Colon (tissue), 2 donors: ENCODE results near the gene LOXL1.
"Not testable (repeated sequence)": the region's sequence is repeated elsewhere in the genome, so short reads cannot be mapped to it uniquely, and the experiment has no call there.

ENCODE experiments used
- FAIRE-seq: peaks from 2 replicates; lab custom pipeline; 2012; peaks lifted over from hg19 to GRCh38; lab: Jason Lieb, UNC
- donor health status: control.
- donor health status: control.

The LOXL1 gene

DNA sequence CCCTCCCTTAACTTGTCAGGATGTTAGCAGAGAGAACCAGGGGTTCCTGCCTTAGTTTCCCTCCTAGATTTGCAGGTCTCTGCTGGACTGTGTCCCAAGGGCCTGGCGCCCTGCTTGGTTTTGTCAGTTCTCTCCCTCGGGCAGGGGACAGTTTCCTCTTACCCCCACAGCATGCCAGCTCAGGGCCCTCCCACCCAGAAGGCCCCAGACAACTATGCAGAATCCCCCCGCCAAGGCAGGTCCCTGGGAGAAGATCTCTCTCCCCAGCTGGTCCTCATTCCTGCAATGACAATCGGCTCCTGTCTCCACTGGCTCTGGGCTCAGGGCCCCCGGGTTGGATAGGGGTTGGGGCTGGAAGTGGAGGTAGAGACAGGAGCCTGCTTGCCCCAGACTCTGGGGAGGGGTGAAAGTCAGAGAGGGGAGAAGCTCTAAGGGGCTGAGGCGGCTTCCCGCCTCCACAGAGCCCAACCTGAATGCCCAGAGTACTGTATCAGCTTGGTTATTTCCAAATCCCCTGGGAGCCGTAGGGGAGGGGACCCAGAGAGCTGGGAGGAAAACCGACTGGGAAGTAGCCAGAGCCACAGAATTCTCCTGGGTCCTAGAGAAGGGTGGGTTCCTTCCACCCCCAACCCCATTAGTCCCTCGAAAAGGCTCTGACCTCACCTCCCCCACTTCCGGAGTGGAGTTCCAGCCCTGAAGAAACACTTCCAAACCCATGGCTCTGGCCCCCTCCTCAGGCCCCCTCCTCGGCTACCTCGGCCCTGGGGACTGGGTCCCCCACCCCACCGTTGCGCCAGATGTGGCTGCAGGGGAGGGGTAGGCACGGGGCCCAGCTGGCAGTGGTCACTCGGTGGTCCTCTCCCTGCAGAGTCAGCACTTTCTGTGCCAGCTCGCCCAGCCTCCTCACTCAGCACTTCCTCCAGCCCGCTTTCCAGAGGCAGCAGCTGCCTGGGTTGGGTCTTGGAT is 3.8 kb upstream of the LOXL1 start:
- no peak for FAIRE-seq

DNA sequence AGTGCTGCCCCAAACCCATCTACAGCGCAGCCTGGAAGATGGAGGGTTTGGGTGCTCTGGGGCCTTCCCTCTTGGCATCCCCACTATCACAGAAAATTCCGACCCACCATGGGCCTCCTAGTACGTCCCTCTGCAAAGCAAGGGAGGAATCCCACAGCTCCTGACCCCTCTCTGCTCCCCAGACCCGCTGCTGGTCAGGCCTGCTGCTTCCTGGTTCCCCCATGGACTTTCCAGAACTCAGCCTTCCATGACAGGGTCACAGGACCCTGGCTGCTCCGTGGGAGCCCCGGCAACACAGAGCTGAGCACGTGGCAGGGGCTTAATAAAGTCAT is 3.1 kb upstream of the LOXL1 start:
- no peak for FAIRE-seq

DNA sequence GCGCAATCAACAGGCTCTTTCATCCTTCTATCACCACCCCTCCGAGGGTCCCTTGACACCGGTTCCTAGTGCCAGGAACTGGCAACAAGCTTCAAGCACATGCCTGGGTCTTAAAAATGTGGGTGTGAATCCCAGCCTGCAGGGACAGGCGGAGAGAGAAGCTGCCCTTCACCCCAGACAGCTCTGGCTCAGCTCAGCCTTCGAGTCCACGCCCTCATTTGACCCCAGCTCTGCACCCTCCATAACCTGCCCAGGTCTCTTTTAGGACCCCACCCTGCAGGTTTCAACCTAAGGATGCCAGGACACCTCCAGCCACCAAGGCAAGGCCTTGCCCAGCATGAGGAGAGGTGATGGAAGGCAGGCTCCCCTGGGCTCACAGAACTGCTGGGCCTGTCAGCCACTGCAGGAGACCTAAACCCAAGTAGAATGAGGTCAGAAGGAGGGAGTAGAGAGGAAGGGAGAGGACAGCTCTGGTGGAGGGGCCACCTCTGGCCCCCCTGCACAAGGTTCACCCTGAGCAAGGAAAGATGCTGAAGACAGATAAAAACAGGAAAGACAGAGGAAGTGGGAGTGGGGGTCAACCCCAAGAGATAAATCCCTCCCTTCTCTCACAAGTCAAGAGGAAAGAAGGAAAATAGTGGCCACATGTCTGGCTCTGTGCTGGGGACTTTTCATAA is 2.6 kb upstream of the LOXL1 start:
- no peak for FAIRE-seq

DNA sequence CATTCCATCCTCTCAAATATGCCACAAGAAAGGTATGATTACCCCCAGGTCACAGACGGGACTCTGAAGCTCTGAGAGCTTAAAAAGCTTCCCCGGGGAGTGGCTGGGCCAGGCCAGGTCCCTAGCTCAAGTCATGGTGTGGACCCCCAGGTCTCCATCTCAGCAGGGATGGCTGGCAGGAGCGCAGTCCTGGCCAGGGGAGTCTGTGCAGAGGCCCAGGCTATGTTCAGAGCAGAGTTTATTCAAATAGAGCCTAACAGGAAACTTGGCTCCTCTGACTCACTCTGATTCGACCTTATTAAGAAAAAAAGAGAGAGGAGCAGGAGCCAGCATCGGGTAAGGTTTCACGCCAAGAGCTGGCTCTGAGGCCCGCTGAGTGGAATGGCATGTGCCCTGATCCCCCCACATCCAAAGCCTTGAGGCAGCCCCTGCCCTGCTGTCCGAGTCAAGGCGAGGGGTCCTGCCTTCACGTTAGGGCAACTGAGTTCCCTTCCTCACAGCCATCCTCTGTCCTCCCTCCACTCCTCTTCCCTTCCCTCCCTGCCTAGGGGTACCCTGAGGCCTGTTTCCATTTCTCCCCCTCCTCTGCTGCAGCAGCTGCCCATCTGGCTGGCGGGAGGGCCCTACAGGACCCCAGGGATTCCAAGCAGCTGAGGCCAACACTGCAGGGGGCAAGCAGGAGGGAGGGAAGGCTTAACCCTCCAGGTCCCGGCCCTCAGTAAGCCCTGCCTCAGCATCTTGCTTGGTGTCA is 1.9 kb upstream of the LOXL1 start:
- no peak for FAIRE-seq

DNA sequence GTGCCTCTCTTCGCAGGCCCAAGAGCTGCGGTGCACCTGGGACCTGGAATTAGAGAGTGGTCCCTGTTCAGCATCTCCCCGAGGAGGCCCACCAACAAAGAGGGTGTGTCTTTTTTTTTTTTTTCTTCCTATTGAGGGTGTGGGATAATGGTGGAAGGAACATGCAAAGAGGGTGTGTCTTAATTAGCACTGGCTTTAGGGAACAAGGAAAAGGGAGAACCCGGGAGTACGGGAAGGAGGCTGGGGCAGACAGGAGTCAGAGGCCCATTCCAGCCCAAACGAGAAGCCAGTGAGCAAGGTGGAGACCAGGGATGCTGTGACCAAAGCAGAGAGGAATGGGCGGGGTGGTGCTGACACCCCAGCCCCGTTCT is 429 bp upstream of the LOXL1 start:
- FAIRE-seq: no peak

DNA sequence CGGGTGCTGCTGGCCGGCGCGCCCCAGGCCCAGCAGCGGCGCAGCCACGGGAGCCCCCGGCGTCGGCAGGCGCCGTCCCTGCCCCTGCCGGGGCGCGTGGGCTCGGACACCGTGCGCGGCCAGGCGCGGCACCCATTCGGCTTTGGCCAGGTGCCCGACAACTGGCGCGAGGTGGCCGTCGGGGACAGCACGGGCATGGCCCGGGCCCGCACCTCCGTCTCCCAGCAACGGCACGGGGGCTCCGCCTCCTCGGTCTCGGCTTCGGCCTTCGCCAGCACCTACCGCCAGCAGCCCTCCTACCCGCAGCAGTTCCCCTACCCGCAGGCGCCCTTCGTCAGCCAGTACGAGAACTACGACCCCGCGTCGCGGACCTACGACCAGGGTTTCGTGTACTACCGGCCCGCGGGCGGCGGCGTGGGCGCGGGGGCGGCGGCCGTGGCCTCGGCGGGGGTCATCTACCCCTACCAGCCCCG is 777 bp downstream of the LOXL1 start:
- FAIRE-seq: no peak

DNA sequence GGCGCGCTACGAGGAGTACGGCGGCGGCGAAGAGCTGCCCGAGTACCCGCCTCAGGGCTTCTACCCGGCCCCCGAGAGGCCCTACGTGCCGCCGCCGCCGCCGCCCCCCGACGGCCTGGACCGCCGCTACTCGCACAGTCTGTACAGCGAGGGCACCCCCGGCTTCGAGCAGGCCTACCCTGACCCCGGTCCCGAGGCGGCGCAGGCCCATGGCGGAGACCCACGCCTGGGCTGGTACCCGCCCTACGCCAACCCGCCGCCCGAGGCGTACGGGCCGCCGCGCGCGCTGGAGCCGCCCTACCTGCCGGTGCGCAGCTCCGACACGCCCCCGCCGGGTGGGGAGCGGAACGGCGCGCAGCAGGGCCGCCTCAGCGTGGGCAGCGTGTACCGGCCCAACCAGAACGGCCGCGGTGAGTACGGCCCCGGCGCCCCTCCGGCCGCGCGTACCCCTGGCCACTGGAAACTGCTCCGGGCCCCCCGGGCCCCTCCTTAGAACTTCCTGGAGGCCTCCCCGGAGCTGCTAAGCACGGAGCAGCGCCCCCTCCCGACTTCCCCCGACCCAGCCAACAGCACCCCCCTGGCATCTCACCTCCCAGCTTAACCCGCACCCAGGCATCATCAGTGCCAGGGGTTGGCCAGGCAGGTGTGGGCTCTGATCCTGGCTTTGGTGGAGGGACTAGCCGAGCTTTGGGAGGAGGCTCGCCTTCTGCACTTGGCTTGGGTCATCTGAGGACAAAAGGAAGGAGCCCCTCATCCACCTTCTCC is 1.4 kb downstream of the LOXL1 start:
- no peak for FAIRE-seq

DNA sequence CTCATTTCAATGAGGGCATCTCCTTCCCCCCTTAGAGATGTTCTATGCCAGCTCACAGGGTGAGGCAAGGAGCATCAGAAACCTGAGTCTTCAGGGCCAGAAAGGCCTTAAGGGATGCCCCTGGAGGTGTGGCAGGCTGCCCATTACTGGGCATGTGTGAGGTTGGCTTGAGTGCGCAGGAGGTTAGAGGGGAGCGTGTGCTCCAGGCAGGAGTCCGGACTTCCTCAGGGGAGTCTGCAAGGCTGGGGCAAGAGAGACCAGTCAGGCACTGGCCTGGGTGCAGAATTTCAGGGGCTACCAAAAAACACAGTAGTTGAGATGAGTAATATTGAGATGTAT is 1.9 kb downstream of the LOXL1 start:
- FAIRE-seq: no peak

DNA sequence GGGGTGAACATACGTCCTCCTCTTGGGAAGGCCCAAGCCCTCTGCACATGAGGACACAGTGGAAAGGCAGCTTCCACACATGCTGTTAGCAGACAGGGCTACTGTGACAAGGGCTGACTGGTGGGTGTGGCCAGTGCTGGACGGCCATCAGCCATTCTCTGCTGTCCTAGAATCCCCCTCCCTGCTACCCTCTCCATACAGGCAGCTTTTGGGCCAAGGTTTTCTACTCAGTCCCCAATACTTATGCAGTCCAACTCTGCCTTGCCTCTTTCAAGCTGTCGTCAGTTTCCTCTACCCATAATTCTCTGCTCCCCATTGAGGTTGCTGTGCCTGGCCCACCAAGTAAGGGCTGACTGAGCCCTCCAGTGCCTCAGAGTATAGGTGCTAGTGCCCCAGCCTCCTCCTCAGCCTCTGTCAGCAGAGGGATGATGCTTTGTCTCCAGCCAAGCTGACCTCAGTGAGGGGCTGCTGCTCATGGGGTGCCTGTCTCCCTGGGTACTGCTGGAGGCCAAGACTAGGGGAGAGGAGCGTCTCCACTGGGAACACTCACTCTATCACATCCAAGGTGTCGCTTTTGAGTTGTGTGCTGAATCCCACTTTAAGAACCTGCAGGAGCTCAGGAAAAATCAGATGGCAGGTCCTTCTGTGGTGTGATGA is 2.8 kb downstream of the LOXL1 start:
- no peak for FAIRE-seq

DNA sequence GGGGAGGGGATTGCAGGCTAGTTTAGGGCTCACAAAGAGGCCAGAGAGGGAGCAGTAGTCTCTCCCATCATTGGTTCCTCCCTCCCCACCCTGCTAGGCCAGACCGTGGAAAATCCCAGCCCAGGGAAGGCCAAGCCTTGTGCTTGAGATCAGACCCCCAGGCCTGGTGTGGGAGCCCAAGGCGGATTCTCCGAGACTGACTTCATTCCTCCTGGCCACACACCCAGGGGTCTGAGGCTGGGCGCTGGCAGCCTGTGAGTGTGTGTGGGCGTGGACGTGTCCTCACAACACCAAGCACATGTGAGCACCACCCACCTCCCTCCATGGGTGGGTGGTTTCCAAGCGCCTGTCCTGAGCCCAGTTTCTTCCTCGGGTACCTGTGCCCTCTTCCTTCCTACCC is 4.1 kb downstream of the LOXL1 start:
- no peak for FAIRE-seq

DNA sequence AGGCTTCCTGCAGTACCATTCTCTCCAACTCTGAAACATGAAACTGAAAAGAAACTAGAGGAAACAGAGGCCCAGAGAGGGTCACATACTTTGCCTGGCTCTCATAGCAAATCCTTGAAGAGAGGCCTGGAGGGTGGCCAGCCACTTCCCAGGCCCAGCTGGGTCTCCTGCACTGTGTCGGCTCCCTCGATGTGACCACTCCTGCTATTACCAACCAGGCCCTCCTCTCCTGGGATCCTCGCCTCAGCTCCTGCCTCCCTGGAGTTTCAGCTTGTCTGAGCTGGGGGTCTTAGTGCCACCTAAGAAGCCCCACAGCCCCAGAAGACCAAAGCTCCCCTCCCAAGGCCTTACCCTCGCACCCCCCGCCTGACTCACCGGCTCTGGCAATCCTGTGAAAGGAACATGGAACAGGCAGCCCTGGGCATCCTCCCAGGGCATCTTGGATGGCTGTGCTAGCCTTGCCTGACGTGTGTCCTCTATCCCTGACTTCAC is 4.6 kb downstream of the LOXL1 start:
- no peak for FAIRE-seq

DNA sequence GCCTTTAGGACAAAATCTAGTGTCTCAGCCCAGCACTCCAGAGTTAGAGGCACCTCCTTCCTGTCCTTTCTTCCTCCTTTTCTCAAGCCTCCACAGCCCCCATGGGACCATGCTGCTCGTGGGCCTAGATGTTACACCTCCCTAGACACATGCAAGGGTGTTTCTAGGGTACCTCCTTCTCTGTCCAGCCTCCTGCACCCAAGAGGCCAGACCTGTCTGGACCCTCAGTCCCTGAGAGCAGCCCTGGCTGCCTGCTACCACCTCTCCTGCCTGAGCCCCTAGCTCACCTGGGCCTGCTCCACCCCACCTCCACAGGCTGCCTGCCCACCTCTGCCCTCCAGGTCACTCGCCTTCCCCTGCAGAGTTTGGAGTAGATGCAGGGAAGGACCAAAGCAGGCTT is 5.2 kb downstream of the LOXL1 start:
- no peak for FAIRE-seq

DNA sequence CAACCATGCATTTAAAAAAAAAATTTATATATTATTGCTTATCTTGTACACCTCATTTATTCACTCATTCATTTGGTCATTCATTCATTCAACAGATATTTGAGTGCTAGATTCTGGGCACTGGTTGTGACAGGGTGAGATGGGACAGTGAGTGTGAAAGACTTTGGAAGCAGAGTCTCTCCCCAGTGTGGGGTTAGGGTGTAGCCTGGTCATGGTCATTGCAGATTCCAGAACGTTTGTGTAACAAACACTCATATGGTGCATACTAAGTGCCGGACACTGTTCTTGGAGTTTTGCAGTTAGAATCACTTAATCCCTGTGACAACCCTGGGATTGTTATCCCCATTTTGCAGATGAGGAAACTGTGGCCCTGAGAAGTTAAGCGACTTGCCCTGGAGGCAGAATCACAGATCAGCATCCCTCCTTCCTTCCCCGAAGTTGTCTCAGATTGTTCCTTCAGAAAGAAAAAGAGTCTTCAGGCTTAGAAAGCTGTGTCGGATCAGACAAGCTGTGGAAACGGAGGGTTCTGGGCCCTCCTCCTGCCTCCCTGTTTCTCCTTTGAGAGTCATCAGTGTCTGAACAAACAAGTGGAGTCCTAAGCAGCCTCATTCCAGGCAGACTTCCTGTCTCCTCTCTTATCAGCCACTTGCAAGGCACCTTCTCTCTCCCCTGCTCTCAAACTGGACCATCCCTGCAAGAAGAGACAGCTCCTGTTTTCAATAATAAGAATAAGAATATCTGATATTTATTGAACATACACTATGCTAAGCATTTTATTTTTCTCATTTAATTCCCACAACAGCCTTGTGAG is 6.3 kb downstream of the LOXL1 start:
- no peak for FAIRE-seq

DNA sequence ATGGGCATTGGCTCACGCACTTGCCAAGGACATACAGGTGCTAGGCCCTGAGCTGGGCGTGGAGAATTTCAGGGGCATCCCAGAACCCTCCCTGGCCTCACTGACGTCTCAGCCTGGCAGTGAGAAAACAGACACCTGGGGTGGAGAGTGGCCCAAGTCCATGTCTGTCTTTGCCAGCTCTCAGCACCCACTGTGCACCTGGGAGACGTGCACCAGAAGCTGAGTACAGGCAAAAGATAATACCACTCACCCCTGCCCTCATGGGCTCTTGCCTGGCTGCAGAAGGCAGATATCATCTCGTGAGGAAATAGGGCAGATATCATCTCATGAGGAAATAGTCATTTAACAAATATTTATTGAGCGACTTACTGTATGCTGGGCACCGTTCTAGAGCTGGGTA is 8.0 kb downstream of the LOXL1 start:
- no peak for FAIRE-seq

DNA sequence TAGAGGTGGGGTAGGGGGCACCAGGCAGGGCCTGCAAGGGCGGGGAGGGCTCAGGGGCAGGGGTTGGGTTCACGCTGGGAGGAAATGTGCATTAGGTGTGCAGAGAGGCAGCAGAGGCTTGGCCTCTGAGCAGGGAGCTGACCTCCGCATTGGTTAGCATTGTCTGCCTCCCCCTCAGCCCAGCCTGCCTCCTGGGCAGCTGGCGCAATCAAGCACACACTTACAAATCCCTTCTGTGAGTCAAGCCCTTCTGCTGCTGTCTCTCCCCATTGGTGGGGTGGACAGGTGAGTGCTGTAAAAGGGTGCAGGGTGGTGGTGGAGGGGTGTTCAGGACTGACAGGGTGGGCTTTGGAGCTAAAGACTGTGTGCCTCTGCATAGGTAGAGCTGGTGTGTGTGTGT is 9.3 kb downstream of the LOXL1 start:
- no peak for FAIRE-seq

DNA sequence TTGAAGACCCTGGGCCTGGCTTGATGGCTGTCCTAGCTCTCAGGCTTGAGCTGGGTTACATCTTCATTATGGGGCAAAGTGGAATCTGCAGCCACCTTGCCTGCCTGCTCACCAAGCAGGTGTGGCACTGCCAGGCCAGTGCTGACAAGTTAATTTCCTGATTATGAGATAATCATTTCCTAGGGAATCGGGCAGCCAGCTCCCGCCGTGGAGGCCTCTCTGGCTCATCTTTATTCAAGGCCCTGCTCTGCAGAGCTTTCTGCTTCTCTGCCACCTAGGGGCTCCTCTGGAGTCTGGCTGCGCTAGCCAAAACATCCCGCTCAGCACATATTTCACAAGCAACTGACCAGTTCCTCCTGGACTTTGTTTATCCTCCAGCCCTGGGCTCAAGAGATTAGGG is 9.9 kb downstream of the LOXL1 start:
- FAIRE-seq: no peak

DNA sequence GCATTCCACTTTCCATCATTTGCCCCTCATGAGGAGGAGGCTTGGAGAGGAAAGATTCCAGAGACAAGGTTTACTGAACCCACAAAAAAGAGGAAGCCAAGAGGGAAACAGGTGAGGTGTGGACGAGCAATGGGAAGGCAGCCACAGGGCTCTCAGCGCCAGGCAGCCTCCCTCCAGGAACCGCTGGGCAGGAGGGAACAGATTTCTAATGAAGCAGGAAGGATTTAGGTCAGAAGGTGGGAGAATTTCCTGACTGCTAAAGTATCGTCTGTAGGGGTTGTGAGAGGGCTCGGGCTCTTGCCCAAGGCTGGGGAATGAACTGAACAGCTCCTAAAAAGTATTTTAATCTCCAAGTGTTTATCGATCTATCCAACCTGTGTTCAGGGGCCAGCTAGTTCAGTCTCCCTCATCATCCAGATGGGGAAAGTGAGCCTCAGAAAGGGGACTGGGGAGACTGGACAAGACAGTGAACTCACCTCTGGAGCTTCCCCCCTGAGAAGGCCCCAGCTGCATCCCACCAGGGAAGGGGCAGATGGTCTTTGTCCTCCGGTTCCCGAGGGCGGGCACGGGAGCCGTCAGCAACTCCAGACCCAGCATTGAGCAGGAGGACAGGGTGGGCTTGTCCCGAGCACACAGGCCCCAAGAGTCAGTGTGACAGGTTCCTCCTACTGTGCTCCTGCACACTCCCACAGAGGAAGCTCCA is 10.5 kb downstream of the LOXL1 start:
- FAIRE-seq: no peak

DNA sequence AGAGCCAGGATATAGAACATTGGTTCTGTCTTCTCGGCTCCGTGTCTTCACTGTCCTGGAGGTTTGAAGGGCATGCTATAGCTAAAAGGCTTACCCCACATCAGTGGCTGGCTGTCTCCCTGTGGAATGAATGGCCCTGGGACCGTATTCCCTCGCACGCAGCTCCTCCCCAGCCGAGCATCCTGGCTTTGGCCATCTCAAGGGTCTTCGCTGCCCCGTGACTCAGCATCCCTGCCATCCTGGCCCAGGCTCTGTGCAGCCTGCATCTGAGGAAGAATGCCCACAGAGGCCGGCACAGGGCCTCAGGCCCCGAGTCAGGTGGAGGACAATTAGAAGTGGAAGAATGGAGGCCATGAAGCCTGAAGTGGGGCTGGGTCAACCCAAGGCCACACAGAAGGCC is 11.0 kb downstream of the LOXL1 start:
- FAIRE-seq: no peak

DNA sequence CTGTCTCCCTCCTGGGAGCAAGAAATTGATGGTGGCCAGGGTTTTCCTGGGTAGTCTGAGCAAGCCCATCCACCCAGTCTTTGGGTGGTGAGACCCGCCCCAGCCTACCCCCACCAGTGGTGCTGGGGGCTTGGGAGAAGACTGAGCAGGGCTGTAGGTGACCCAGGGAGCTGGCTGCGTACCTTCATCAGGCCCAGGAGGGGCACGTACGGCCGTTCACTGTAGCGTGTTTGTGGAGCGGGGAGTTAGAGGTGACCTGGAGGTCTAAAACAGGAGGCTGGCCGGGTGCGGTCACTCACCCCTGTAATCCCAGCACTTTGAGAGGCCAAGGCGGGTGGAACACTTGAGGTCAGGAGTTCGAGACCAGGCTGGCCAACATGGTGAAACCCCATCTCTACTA is 11.5 kb downstream of the LOXL1 start:
- FAIRE-seq: no peak

DNA sequence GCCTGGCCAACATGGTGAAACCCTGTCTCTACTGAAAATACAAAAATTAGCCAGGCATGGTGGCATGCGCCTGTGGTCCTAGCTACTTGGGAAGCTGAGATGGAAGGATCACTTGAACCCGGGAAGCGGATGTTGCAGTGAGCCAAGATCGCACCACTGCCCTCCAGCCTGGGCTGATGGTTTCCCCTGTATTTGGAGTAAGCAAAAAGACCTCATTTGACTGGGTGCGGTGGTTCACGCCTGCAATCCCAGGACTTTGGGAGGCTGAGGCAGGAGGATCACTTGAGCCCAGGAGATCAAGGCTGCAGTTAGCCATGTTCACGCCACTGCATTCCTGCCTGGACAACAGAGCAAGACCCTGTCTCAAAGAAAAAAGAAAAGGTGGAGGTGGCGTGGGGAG is 12.3 kb downstream of the LOXL1 start:
- FAIRE-seq: not testable (repeated sequence)
